Neutrophil (primary cell): ENCODE results near the gene ADRB1.

Source experiments
- H3K27ac ChIP-seq: fragments of 200-600 bp; sonication (generic); 2 replicates; pipeline ENCODE4 v1.5.1; 2016; ENCODE audit warnings: mild to moderate bottlenecking, moderate library complexity
- H3K27me3 ChIP-seq: fragments of 200-600 bp; sonication (generic); 2 replicates; pipeline ENCODE4 v1.6.0; 2016; ENCODE audit warnings: mild to moderate bottlenecking
- H3K36me3 ChIP-seq: fragments of 200-600 bp; sonication (generic); 2 replicates; pipeline ENCODE4 v1.5.1; 2017
- H3K4me1 ChIP-seq, 2 experiments: fragments of 200-600 bp in 1 of 2; sonication (generic) in 1 of 2; 1 replicate in 1 of 2; 2 replicates in 1 of 2; pipeline versions ENCODE4 v1.5.1 to v1.6.1; 2013 to 2016; ENCODE audit warnings: low read depth in 1 of 2, low read length in 1 of 2, mild to moderate bottlenecking in 1 of 2, moderate library complexity in 1 of 2; ENCODE audit not compliant: control insufficient read depth in 1 of 2, insufficient read depth in 1 of 2
- H3K4me3 ChIP-seq, 2 experiments: fragments of 200-600 bp in 1 of 2; sonication (generic) in 1 of 2; 1 replicate in 1 of 2; 2 replicates in 1 of 2; pipeline ENCODE4 v1.5.1; 2013 to 2016; ENCODE audit warnings: low read depth in 1 of 2, low read length in 1 of 2, mild to moderate bottlenecking in 1 of 2, moderate library complexity in 1 of 2
- H3K9me3 ChIP-seq: fragments of 200-600 bp; sonication (generic); 2 replicates; pipeline ENCODE4 v1.5.1; 2016
- TF ChIP-seq, protein P1 (sequence below): fragments of 200-600 bp; sonication (generic); IDR thresholded peaks from 2 replicates; pipeline ENCODE4 v1.5.1; 2016; ENCODE audit warnings: antibody characterized with exemption

The ADRB1 gene

DNA sequence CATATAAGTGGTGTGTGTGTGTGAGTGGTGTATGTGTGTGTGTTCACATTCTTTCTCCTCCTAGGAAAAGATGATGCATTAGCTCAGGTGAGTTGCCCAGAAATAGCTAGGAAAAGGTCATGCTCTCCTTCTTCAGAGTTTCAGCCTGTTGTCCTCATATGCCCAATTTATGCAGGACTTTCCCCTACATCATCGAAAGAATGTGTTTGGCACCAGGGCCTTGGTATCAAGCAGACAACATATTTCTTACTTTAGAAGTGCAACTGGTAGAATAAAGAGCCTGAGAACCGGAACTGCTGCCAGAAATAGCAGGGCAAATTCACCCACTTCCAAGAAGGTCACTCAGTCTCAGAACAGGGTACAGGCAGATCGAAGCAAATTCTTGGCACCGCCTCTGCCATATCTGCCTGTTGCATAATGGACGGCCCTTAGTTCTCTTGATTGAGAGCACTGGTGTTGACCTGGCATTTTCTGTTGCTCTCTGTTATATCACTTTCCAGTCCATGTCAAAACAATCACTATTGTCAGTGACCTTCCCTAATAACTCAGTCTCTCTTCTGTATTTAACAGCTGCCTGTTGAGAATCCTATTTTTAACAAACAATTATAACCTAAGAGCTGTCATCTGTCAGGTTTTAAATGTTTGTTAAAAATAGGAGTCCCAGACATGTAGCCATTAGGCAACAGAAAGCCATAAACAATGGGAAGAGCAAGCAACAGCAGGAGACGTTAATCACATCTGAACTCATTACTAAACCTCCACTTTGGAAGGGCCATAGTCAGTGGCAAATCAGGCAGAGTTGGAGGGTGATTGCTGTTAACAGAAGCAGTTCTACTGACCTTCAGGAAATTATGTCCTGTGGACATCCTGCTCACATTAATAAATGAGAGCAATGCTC, 20.7 kb downstream of the ADRB1 start:
- Histone ChIP-seq H3K36me3 (no peaks in the 10 kb centered on the region), H3K27me3 (no peaks in the 10 kb centered on the region), H3K4me3 (no peak overlapping the region), H3K9me3 (no peaks in the 10 kb centered on the region), H3K4me1 (peaks cover 45 to 52% of the 10 kb centered on the region in 2 experiments), H3K27ac (no peak overlapping the region)
- TF ChIP-seq, protein P1, sequence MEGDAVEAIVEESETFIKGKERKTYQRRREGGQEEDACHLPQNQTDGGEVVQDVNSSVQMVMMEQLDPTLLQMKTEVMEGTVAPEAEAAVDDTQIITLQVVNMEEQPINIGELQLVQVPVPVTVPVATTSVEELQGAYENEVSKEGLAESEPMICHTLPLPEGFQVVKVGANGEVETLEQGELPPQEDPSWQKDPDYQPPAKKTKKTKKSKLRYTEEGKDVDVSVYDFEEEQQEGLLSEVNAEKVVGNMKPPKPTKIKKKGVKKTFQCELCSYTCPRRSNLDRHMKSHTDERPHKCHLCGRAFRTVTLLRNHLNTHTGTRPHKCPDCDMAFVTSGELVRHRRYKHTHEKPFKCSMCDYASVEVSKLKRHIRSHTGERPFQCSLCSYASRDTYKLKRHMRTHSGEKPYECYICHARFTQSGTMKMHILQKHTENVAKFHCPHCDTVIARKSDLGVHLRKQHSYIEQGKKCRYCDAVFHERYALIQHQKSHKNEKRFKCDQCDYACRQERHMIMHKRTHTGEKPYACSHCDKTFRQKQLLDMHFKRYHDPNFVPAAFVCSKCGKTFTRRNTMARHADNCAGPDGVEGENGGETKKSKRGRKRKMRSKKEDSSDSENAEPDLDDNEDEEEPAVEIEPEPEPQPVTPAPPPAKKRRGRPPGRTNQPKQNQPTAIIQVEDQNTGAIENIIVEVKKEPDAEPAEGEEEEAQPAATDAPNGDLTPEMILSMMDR = no peak

DNA sequence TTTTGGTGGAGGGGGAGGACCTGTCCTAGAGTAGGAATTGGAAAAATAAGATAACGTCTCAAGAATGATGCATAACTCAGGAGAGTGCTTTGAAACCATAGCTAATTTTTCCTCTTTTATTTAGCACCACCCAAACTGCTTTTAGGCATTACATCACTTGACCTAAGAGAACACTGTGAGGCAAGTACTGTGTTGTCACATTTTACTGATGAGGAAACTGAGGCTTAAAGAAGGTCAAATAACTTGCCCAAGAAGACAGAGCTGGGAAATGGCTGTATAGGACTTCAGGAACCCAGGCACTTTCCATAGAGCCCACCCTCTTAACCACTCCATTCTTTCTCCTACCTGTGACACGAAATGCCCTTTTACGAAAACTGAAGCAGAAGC, 21.4 kb downstream of the ADRB1 start:
- no peaks in the 10 kb centered on the region for H3K27me3 ChIP-seq
- no peaks in the 10 kb centered on the region for H3K9me3 ChIP-seq
- H3K36me3 ChIP-seq = no peaks in the 10 kb centered on the region
- H3K4me3 ChIP-seq = no peak overlapping the region
- peaks cover 43 to 46% of the 10 kb centered on the region in 2 experiments for H3K4me1 ChIP-seq
- H3K27ac ChIP-seq = no peak overlapping the region
- TF ChIP-seq, protein P1 = no peak

DNA sequence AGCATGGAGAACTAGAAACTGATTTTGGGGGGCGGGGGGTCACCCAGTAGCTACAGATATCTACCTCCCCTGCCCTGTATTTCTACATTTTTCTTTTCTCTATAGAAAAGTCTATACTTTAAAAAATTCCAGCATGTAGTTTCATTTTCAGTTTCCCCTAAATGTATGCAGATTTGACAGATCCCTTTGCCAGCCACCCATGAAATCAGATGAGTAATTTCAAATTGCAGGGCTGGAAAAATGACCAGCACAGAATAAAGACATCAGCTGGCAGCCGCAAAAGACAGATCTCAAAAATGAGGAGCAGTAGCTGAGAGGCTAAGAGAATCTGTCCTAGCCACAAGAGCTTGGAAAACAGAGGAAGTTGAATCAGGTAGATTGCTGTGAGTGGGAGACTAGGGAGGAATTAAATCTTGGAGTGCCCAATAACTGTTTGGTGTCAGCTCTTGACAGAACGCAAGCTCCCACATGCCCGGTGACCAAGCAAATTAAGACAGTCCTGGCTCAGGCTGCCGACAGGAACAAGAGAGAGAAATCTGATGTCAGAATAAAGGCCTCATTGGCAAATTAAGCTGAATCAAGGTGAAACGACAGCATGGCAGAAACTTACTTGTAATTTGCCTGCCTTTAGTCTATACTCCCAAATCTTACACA, 24.5 kb downstream of the ADRB1 start:
- H3K36me3 ChIP-seq = no peaks in the 10 kb centered on the region
- no peak overlapping the region for H3K4me3 ChIP-seq
- H3K27ac ChIP-seq = no peak overlapping the region
- TF ChIP-seq, protein P1 = no peak
- H3K9me3 ChIP-seq = no peaks in the 10 kb centered on the region
- no peaks in the 10 kb centered on the region for H3K27me3 ChIP-seq
- peaks cover 23% of the 10 kb centered on the region in 2 experiments for H3K4me1 ChIP-seq

DNA sequence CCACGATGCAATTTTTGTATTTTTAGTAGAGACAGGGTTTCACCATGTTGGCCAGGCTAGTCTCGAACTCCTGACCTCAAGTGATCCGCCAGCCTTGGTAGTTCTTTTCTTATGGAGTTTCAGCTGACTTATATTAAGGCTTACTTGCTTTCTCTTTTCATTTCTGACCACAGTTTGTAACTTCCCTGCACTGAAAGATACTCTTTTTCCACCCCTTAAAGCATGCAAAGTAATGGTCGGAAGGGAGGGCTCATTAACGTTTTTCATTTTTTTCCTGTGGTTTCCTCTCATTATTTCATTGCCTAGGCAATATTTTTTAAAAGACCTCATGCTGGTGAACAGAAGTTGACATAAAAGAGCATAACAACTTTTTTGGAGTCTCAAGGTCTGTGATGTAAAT, 27.0 kb downstream of the ADRB1 start:
- H3K4me1 ChIP-seq = no peaks in the 10 kb centered on the region

DNA sequence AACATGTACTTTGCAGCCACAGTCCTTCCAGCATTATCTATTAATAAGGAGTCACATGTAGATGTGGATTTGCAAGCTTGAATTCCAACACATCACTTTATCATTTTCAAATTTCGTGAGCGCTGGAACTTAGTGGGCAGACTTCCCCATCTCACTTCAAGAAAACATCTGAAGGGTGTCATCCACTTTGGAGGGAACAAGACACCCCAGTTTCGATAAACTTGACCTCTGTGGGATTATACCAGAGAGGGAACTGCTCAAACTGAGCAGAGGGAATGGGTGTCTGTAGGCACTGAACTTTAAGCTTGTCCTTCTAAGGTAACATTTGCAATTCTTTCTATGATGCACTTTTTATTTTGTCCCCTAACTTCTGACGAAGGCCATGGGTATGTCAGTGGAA, 27.5 kb downstream of the ADRB1 start:
- Histone ChIP-seq H3K4me1 (no peaks in the 10 kb centered on the region), H3K36me3 (no peaks in the 10 kb centered on the region), H3K27me3 (peaks cover 10% of the 10 kb centered on the region), H3K27ac (no peak overlapping the region), H3K4me3 (no peak overlapping the region), H3K9me3 (no peaks in the 10 kb centered on the region)
- TF ChIP-seq, protein P1 = no peak

More for the DNA sequence above, 27.0 kb downstream of the ADRB1 start:
- TF ChIP-seq, protein P1 = no peak
- Histone ChIP-seq H3K36me3 (no peaks in the 10 kb centered on the region), H3K9me3 (no peaks in the 10 kb centered on the region), H3K27me3 (peaks cover 10% of the 10 kb centered on the region), H3K27ac (no peak overlapping the region), H3K4me3 (no peak overlapping the region)
